Subcutaneous adipose tissue (tissue), 4 donors: ENCODE results near the gene FRMD4A. TPM values are rescaled to one million over a fixed set of nuclear protein-coding genes. Genes with fewer than 3 reads are reported as not detected.

Experiments
- total RNA-seq, 4 donors: library from RNA; depleted of rRNA; stranded (reverse); fragments of >200 nt; gene quantifications; one replicate each; pipeline ENCODE4 v1.1.0, GENCODE V29; 2016
- TF ChIP-seq, protein P1 (sequence below): fragments of 450-650 bp; IDR thresholded peaks from one replicate; pipeline ENCODE4 v1.5.1; 2016; ENCODE audit warnings: low read depth, mild to moderate bottlenecking, control low read depth, antibody characterized with exemption, moderate library complexity

The FRMD4A gene
- total RNA-seq, 4 donors from 2014 or later = 70.0 to 206 (median 81.4) TPM

- TF ChIP-seq, protein P1, sequence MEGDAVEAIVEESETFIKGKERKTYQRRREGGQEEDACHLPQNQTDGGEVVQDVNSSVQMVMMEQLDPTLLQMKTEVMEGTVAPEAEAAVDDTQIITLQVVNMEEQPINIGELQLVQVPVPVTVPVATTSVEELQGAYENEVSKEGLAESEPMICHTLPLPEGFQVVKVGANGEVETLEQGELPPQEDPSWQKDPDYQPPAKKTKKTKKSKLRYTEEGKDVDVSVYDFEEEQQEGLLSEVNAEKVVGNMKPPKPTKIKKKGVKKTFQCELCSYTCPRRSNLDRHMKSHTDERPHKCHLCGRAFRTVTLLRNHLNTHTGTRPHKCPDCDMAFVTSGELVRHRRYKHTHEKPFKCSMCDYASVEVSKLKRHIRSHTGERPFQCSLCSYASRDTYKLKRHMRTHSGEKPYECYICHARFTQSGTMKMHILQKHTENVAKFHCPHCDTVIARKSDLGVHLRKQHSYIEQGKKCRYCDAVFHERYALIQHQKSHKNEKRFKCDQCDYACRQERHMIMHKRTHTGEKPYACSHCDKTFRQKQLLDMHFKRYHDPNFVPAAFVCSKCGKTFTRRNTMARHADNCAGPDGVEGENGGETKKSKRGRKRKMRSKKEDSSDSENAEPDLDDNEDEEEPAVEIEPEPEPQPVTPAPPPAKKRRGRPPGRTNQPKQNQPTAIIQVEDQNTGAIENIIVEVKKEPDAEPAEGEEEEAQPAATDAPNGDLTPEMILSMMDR = no peak
Measured at GRCh38 chr10:13930120-13930519, 400.6 kb downstream of the FRMD4A start.

DNA sequence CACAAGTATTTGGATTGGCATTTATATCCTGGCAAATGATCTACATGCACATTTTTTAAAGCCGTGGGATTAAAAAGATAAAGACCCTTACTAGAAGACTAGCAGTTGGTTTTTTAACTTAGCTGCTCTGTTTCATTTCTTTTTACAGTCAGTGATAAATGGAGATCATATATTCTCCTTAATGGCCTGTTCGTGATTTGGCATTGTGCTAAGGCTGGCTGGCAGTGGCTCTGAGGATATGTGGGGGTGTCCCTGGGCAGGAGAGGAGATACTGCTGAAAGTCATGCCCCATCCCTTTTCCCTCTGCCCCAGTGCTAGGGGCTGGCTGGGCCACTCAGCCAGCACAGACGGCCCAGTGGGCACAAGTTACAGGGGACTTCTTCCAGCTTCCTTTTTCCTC is 402.3 kb downstream of the FRMD4A start:
- TF ChIP-seq, protein P1 = no peak

DNA sequence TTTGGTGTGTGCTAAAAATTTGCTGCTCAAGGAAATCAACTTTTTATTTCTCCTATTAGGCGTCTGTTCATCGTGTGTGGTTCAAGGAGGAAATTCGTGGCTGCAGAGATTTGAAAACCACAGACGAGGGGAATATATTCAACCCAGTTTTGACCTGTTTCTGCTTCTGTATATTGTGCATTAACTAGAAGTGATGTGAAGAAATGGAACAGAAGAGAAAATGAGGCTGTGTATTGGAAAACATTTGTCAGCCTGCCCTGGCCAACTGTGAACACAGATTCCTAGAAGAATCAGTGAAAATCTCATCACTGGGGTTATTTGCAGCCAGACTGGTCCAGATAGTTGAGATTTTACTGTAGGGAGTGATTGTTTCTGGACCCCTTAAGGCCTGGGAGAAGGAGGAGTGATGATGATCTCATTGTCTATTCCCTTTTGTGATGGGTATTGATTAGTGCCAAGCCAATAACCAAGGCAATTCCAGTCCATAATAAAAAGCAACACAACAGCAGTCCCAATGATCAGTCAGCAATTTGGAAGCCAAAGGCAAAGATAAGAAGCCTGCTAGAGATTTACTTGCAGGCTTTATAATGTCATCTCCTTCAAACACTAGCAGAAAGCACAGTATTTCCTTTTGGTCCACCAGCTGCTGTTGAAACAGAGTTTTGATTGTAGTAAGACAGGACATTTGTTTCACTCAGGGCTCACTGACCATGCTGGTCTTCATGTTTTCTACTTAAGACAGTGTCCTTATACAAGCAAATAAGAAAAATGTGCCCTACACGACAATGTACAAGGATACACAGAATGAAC is 404.5 kb downstream of the FRMD4A start:
- TF ChIP-seq, protein P1 = no peak

DNA sequence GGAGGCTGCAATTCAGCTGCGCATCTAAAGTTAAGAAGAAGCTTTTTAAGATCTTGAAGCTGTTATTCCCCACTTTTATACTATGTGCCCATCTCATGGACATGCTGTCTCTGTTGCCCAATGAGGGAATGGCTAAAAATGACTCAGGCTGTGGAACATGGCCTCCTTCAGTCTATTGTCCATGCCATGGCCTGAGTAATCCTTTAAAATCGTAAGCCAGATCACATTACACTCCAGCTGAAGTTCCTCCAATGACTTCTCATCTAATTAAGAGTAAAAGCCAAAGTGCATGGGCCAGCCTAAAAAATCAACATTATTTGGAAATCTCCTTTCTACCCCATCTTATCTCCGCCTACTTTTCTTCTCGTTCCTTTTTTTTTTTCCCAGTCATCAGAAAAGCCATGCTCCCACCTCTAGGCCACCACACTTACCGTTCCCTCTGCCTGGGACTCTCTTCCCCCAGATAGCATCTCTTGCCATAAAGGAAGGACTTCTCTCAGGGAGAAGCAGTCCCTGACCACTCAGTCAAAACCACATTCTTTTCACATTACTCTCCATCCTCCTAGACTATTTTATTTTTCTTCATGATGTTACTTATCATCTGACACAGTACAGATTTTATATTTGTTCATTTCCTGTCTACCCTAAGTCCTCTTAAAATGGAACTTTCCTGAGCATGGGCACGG is 406.5 kb downstream of the FRMD4A start:
- TF ChIP-seq, protein P1 = no peak

DNA sequence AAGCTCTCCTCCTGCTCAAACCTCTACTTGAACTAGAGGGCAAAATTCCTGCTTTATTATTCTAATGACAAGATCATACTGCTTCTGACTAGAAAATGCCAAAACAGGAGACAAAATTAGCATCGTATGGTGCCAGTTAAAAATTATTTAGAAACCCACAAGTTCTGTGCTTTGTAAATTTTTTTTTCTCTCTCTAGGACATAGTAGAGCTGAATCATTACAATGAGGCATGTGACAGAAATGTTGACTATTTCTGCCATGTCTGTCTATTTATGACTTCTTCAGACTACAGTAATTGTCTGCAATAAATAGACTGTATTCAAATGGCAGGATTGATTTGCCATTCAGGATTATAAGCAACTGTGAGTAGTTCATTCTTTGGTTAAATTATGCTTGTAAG is 408.1 kb downstream of the FRMD4A start:
- TF ChIP-seq, protein P1 = no peak

- TF ChIP-seq, protein P1 = no peak
Measured at GRCh38 chr10:13921941-13922340, 408.8 kb downstream of the FRMD4A start.

DNA sequence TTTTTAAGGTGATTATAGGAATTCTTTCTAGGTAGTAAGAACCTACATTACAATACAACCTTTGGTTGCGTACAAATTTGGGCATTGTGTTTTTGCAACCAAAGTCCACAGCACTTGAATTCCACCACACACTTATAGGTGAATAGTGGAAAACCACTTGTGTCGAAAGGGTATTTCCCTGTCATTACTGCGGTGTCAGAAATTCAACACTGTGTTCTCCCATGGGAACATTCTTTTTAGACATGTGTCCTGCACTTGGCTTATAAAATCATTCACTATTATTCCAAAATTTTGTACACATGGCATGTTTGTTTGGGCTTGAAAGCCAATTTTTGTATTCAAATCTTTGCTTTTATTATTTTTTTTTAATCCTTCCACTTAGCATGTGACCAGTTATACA is 410.3 kb downstream of the FRMD4A start:
- TF ChIP-seq, protein P1 = no peak
